ENCODE data around the gene AFAP1L1.

The AFAP1L1 gene

DNA sequence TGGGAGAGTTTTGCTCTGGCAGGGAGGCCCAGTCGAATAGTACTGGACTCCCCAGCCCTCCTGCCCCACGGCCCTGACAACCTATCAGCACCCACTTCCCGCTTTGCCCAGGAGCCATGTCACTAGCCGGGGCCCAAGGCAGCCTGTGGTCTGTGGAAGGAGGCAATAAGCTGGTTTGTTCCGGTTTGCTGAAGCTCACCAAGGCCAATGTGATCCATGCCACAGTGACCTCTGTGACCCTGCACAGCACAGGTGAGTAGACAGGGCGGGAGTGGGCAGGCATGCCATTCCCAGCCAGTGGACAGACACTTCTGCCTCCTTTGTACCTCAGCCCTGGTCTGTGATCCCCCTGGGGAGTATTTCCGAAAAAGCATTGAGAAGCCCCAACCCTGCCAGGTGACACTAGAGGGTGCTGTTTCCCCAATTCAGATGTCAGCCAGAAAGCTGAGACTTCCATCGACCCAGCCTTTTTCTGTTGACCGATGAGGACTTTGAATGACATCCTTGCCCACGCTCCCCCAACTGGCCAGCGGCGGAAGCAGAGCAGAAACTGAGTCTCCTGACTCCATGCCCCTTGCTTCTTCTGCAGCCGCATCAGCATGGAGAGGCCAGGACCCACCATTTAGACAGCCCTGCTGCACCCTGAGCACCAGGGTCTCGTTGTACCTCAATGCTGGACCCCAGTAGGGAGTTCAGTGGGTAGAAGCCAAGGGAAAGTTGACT lies 95.8 kb downstream of the AFAP1L1 start:
- peak; percentile 80 for DNase-seq (ENCODE audit: insufficient read length, low spot score)
- peak; percentile 79 for FAIRE-seq

DNA sequence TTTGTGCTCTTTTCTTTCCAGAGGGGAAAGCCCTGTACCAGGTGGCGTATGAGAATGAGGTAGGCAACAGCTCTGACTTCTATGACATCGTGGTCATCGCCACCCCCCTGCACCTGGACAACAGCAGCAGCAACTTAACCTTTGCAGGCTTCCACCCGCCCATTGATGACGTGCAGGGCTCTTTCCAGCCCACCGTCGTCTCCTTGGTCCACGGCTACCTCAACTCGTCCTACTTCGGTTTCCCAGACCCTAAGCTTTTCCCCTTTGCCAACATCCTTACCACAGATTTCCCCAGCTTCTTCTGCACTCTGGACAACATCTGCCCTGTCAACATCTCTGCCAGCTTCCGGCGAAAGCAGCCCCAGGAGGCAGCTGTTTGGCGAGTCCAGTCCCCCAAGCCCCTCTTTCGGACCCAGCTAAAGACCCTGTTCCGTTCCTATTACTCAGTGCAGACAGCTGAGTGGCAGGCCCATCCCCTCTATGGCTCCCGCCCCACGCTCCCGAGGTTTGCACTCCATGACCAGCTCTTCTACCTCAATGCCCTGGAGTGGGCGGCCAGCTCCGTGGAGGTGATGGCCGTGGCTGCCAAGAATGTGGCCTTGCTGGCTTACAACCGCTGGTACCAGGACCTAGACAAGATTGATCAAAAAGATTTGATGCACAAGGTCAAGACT lies 96.5 kb downstream of the AFAP1L1 start:
- DNase-seq (ENCODE audit: insufficient read length, low spot score) (no peak), FAIRE-seq (no peak)

DNA sequence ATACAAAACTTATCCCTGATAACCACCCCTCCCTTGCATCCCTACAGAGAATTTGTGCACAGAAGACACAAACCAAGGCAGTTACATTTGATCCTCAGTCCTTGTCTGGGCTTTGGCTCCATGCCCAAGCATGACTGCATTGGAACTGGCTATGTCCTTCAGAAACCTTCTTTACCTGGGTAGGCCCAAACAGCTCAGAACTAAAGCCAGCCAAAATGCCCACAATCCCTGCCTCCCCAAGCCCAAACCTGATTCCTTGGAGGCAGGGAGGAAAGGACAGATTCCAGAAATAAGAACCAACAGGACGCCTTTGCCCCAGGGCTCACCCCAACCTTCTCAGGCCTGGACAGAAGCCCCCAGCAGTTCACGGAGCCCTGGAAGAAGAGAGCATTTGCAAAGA lies 99.2 kb downstream of the AFAP1L1 start:
- FAIRE-seq: no peak
- no peak for DNase-seq (ENCODE audit: insufficient read length, low spot score)

DNA sequence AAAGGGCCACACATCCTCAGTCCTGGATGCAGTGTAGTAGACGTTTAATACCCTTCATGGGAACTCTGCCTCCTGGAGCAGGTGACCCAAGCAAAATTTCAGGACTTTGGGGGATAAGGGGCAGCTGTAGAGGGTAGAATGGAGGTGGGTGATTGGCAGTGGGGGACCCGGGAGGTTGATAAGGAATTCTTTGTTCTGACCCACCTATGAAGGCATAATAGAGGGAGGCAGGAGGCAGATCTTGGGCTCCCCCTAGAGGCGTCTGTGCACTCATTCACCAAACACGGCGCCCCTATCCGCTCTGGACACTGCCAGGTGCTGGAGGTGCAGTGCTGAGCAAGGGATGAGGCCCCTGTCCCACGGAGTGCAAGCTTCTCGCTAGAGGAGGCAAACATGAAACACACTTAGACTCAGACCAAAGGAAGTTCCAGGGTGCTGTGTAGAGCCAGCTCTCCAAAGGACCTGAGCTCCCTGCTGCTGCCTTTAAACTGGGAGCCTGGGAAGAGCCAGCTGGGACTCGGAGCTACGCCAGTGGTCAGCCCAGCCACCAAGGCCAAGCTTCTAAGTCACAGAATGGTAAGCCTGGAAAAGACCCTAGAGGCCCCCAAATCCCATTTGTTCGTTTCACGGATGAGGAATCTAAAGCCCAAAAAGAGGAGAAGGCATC lies 99.8 kb downstream of the AFAP1L1 start:
- DNase-seq (ENCODE audit: insufficient read length, low spot score) (peak; percentile 85), FAIRE-seq (peak; percentile 35)

DNA sequence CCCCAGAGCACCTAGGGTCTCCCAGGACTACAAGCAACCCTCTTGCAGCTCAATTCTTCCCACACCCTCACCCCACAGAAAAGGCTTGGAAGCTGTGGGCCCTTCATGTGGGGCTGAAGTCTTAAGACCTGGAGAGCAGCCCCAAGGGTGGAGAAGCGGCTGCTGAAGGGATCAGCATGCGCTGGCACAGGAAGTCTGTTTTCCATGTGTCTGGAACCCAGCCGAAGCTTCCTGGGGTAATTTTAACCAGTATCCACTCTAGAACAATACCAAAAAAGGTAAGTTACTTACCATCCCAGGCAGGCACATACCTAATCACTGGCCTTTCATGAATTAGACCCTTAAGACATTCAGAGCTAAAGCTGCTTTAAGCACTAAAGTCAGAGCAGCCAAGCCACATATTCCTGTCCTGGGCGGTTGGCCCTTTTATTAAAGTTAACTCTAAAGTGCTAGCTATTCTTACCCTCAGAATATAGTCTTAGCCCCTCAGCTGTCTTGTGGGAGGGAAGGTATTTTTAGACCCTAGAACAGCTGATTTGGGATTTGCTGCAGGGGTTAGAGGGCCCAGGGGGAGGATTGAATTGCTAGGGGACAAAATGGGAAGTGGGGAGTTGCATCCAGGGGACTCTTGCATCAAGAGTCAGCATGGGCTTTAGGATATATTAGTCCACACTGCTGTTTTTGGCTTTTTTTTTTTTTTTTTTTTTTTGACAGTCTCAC lies 100.6 kb downstream of the AFAP1L1 start:
- DNase-seq (ENCODE audit: insufficient read length, low spot score): no peak
- no peak for FAIRE-seq

DNA sequence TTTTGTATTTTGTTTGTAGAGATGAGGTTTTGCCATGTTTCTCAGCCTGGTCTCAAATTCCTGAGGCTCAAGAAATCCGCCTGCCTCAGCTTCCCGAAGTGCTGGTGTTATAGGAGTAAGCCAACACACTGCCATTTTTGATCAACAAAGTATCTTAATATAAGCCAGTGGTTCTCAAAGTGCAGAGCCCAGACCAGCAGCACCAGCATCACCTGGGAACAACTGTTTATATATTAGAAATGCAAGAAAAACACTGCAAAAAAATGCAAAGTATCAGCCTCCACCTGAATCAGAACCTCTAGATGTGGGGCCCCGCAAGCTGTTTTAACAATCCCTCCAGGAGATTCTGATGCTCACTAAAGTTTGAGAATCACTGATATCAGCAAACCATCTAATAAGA lies 101.3 kb downstream of the AFAP1L1 start:
- DNase-seq (ENCODE audit: insufficient read length, low spot score): no peak
- FAIRE-seq: no peak

DNA sequence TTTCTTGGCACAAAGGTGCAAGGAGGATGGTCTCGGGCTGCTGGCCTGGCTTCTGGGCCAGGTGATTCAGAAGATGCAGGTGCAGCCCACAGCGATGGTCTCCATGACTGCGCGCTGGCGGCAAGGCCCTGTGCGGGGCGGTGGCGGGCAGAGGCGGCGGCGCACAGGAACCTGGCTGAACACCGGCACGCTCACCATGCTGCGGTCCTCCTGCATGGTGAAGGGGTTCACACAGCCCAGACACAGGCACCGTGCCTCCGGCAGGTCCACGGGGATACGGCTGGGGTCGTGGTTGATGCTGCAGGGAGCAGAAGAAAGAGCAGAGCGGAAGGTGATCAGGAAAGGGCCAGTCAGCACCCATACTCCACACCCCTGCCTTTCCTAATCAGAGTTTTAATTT lies 102.6 kb downstream of the AFAP1L1 start:
- DNase-seq (ENCODE audit: insufficient read length, low spot score) (no peak), FAIRE-seq (no peak)

DNA sequence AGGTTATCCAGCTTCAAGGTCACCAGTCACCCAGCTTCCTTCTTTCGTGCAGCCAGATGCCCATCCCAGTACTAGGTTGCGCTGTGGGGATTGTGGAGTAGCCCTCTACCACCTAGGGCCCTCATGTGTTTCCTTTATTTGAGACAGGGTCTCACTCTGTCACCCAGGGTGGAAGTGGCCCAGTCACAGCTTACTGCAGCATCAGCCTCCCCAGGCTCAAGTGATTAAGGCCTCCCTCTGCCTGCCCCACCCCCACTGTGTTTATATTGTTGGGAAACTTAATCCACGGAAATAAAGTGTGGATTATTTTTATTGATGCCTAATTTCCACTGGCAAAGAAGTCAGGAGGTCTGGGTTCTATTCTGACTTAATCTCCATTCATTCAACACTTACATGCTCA lies 103.1 kb downstream of the AFAP1L1 start:
- DNase-seq (ENCODE audit: insufficient read length, low spot score) (no peak), FAIRE-seq (no peak)

DNA sequence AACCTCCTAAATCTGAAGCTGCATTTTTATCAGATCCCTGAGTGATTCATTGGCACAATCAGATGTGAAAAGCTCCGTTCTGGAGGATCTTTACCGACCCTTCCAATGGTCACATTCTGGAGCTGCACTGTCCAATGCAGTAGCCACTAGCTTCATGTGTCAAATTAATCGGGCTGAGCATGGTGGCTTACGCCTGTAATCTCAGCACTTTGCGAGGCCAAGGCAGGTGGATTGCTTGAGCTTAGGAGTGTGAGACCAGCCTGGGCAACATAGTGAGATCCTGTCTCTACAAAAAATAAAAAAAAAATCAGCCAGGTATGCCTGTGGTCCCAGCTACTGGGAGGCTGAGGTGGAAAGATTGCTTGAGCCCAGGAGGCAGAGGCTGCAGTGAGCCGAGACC lies 103.8 kb downstream of the AFAP1L1 start:
- FAIRE-seq (no peak), DNase-seq (ENCODE audit: insufficient read length, low spot score) (no peak)

DNA sequence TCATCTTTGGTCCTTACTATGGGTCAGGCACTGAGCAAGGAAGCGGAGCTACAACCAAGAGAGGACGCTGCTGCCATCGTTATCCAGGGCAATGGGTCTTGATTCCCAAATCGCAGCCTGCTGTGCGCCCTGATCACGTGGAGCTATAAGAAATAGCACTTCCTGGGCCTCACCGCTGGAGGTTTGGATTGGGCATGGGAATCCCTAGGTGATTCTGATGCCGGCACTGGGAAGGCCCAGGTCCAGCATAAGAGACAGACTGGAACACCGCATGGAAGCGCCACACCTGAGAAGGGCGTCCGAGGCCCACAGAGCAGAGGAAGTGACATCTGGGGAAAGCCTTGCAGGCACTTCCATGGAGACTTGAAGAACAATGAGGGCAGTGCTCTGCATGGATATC lies 104.4 kb downstream of the AFAP1L1 start:
- no peak for DNase-seq (ENCODE audit: insufficient read length, low spot score)
- FAIRE-seq: no peak

DNA sequence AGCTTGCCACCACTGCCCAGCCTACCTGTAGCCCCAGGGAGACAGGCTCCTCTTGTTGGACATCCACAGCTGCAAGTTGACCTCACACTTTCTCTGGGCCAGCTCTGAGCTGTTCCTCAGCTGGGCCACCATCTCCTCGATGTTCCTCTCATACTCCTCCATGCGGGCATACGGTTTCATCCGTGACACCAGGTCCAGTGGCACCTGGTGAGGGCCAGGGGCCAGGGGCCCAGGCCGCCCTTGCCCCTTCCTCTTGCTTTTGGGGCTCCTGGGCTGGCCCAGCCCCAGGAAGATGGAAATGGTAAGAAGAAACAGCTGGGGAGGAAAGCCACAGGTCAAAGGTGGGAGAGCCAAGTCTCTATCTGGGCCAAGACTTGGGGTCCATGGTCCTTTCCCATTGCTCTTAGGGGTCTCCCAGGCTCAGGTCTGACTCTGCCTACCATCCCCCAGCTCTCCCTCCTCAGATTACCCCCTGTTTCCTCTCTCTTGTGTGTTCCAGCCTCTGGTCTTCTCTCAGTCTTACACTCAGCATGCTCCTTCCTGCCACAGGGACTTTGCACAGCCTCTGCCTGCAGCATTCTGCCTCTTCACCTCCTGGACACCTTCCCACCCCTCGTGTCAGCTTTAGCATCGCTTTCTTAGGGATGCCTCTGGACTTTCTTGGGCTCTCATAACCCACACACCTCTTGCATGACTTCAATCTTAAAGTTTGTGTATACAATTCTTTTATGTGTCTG lies 105.2 kb downstream of the AFAP1L1 start:
- DNase-seq (ENCODE audit: insufficient read length, low spot score) (no peak), FAIRE-seq (no peak)

DNA sequence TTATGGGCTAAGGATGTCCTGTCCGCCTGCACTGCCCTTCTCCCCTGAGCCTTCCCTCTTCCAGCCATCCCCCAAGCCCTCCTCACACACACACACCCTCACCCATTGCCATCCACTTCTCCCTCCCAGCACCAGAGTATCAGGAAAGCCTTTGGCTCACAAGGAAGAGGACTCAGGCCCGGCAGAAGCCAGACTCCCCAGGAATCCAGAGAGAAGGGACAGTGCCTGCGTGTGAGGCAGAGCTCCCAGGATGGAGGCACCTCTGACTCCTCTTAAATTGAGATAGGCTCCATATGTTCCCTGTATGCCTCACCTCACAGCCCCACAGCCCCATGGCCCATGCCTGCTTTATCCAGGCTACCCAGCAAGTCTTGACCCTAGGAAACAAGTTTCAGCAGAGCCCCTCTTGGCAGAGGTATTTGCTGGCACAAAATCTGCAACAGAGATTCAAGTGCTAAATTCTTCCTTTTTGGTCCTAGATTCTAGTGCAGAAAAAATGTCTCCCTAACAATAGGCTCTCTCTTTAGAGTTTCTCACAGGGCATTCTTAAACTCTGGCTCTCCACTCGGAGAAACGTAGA lies 106.7 kb downstream of the AFAP1L1 start:
- DNase-seq (ENCODE audit: insufficient read length, low spot score) (no peak), FAIRE-seq (no peak)

DNA sequence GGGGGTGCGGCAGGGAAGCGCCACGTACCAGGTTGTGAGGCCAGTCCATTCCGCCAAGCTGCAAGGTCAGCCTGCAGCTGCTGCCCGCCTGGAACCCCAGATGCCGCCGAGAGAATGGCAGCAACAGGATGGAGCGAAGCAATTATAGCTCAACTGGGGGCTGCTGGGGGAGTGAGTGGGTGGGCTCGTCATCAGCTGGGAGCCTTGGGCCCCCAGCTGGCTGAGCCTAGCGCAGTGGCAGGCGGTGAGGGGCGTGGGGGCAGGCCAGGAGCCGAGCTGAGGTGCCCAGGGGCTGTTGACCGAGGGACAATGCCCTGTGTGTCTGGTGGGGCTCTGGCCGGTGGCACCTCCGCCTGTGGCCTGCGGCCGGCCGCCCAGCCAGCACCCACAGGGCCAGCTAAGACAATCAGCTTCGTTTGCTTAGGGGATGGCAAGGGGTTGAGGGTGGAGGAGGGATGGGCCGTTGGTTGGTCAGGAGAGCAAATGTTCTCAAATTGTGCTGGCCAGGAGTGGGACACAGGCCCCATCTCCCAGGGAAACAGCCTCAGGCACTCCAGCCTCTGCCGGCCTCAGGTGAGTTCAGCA lies 107.6 kb downstream of the AFAP1L1 start, which contains the start of gene IL17B:
TSS of gene IL17B (minus strand) at position 116 of the 585 bp plus-strand sequence. CDS start at position 49, 67 bp downstream.
- DNase-seq (ENCODE audit: insufficient read length, low spot score): no peak
- FAIRE-seq: no peak

DNA sequence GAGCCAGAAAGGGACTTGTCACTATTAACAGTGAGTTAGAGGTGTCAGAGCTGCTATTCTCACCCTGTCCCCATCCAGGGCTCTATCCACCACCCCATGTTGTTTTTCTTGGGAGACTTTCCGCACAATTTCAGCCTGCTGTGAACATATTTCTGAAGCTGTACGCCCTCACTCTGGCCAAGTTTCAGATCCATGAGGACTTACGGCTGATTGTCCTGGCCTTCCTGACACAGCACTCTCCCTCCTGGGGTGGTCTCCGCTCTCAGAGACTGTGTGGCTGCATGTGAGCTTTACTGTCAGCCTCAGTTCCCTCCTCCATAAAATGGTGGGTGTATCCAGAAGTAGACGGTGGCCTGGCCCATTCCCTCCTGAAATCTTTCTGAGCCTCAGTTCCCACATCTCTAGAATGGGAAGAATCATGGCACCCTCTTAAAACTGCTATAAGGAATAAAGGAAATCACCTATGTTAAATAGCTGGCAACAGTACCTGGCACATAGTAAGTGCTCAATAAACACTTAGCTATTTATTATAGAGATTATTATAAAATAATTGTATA lies 108.2 kb downstream of the AFAP1L1 start:
- DNase-seq (ENCODE audit: insufficient read length, low spot score) (no peak), FAIRE-seq (no peak)

DNA sequence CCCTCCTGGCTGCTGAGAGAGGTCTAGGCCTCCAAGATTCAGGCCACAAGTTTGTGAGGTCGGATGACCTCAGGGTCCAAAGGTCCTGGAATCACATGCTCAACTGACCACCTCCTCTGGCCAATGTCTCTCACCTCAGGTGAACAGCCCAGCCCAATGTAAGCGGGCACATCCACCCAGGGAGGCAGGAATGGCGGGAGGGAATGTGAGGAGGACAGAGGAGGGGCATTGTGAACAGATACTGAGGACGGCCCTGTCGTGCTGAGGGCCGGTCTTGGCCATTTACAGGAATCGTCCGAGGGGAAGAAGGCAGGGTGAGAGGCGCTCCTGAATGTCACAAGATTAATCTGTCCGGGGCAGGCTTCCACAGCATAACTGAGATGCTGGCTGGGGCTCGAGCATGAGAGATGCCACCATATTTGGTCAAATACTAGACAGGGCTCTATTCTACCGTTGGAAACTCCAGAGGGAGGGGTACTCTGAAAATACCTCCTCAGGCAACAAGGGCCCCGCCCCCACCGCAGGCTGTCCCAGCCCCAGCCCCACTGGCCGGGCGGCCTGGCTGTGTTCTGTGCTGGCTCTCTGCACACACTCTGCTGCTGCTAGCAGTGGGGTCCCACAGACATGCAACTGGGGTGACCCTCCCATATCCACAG lies 108.9 kb downstream of the AFAP1L1 start:
- DNase-seq (ENCODE audit: insufficient read length, low spot score) (no peak), FAIRE-seq (no peak)

DNA sequence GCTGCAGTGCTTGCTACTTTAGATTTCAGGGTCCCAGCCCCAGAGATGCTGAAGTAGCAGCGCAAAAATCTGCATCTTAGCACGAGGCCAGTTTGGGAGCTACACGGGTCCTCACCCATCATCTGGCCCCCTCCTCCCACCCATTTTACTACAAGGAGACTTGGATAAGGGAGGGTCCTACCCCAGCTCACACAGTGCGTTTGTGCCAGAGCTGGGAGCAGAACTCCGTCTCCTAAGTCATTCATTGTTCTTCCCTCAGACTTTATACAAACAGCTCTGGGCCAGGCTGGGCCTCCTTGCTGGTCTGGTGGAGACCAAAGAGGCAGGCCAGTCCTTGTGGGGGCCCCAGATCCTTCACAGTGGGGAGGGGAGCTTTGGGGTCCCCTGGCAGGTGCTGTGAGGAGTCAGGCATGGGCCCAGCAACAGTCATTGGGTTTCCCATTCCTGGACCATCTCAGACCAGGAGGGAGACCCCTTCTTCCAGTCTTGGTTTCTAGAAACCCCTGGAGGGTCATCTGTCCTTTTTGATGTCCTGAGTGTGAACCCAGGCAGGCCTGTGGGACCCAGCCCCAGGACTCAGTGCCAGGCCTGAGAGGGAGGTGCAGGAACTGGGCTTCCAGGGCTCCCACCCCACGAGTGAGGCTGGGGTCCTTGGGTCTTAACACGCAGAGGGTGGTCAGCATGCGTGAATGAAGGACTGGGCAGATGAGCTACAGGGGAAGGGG lies 109.8 kb downstream of the AFAP1L1 start:
- no peak for DNase-seq (ENCODE audit: insufficient read length, low spot score)
- FAIRE-seq: no peak

DNA sequence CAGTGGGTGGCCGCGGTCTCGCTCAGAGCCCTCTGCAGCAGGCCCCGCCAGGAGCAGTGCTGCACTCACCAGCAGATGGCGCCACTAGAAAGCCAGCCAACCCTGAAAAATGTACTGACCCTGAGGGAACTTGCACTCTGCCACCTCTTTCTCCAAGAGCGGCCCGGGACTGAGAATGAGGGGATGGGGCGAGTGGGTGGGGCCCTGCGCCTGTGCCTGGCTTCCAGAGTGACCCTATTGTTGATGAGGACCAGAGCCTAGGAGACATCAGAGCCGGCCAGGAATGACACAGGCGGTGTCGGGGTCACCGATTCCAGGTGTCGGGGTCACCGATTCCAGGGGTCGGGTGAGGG lies 110.3 kb downstream of the AFAP1L1 start:
- DNase-seq (ENCODE audit: insufficient read length, low spot score): peak; percentile 88
- FAIRE-seq: peak; percentile 82

DNA sequence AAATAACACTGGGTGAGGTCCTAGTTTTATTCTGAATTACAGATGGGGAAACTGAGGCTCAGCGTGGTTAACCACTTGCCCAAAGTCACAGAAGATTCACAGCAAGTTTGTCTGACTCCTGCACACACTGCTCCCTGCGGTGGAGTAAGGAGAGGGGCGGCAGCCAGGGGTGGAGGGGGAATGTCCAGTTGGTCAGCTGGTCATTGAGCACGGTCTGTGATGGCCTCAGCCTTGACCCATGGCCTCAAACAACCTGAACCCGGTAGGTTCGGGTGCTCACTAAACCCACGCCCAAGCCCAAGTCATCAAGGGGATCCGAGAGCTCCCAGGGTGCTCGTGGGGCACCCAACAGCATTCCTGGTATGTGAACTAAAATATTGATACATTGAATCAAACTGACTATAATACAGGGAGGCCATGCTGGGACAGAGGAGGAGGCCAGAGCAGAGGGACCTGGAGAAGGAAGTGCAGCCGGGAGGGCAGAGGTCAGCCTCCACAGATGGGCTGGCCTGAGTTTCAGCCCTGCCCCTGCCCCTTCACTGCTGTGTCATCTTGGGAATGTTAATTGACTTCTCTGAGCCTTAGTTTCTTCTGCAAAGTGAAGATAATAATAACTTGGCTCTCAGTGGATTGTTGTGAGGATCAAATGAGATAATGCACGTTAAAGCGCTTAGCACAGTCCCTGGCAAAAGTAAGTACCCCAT lies 111.0 kb downstream of the AFAP1L1 start:
- no peak for FAIRE-seq

More for the DNA sequence above, 111.0 kb downstream of the AFAP1L1 start:
- DNase-seq (ENCODE audit: insufficient read length, low spot score): no peak
